Mucosa of rectum (tissue), 2 donors: ENCODE measurements around the gene MRRF.

ENCODE experiments used
- H3K27ac ChIP-seq, 2 donors: one replicate each; pipeline ENCODE4 v1.7.0; 2013; ENCODE audit warnings: inconsistent platforms in 2 of 2, low read depth in 2 of 2, low read length in 2 of 2
- H3K27me3 ChIP-seq, 2 donors: one replicate each; pipeline ENCODE4 v1.7.0; 2013; ENCODE audit warnings: low read length in 2 of 2; ENCODE audit not compliant: control insufficient read depth in 2 of 2, insufficient read depth in 2 of 2
- H3K36me3 ChIP-seq, 2 donors: one replicate each; pipeline ENCODE4 v1.7.0; 2013; ENCODE audit warnings: low read length in 2 of 2; ENCODE audit not compliant: control insufficient read depth in 2 of 2, insufficient read depth in 2 of 2
- H3K4me1 ChIP-seq, 2 donors: one replicate each; pipeline ENCODE4 v1.7.0; 2013; ENCODE audit warnings: low read length in 2 of 2, mild to moderate bottlenecking in 1 of 2; ENCODE audit not compliant: control insufficient read depth in 2 of 2, insufficient read depth in 2 of 2
- H3K4me3 ChIP-seq, 2 donors: one replicate each; pipeline ENCODE4 v1.7.0; 2013; ENCODE audit warnings: low read length in 2 of 2
- H3K9ac ChIP-seq, 2 donors: one replicate each; pipeline ENCODE4 v1.7.0; 2013; ENCODE audit warnings: low read length in 2 of 2, low read depth in 1 of 2, mild to moderate bottlenecking in 1 of 2
- H3K9me3 ChIP-seq, 2 donors: one replicate each; pipeline ENCODE4 v1.7.0; 2013; ENCODE audit warnings: low read length in 2 of 2; ENCODE audit not compliant: control insufficient read depth in 2 of 2
- donor health status: healthy.
- donor health status: Normal muscosa, but diverticular disease.

MRRF gene

DNA sequence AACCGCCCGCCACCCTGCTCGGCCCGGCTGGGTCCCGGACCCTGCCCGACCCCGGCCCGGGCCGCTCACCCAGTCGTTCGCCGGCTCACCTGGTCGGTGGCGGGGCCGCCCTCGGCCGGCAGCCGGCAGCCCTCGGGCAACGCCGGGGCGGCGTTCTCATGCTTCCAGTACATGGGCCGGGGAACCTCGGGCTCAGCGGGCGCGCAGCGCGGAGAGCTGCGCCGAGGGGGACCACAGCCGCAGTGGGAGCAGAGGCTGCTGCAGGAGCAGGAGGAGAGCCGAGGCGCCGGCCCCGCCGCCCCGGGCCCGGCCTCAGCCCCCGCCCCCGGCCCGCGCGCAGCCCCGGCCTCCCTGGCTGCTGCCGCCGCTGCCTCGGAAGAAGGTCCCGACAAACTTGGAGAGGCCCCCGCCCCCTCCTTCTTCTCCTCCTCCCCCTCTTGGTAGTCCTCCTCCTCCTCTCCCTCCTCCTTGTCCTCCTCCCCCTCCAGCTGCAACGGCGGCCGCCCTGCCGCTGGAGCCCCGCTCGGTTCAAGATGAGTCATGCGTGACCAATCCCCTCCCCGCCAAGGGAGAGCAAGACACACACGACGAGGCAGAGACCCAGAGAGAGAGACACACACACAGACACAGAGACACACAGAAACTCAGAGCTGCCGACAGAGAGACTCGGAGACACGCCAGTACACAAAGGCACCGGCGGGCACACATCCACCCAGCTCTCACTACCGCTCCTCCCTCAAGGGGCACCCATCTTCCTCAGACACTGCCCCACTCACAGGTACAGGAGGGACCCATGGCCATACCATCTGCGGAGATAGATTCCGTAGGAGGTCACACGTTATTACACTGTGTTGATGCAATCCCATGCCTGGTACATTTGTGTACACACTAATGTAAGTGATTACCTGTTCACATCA is 35.9 kb upstream of the MRRF start, which contains the start of gene LHX6:
Gene LHX6 (minus strand): TSS at position 390 of the 917 bp plus-strand sequence. CDS start 217 bp downstream, at position 173.
- no peak within 1 kb of the TSS for H3K27ac ChIP-seq
- peaks cover 59 to 71% of the 10 kb centered on the region in 2 donors for H3K27me3 ChIP-seq
- H3K36me3 ChIP-seq, result no peaks in the 10 kb centered on the region
- no peak within 1 kb of the TSS for H3K9ac ChIP-seq
- peak within 1 kb of the TSS; percentile 31 to 43 for H3K4me3 ChIP-seq
- H3K9me3 ChIP-seq, result no peaks in the 10 kb centered on the region
- H3K4me1 ChIP-seq, result peaks cover 0 to 2% of the 10 kb centered on the region in 2 donors

DNA sequence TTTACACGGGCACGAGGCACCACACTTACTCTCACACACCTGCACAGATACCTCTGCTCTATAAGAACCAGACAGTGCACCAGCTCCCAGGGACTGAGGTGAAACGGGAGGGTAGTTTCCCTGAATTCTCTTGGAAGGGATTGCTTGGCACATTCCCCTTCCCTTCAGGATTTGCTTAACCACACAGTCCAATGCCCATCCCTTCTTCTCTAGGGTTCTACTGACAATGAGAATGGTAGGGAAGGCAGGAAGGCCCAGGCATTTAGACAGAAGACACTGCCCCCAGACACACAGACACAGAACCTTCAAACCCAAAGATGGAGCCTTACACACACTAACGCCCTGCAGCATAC is 35.2 kb upstream of the MRRF start:
- H3K4me3 ChIP-seq, result no peak overlapping the region
- peaks cover 54 to 67% of the 10 kb centered on the region in 2 donors for H3K27me3 ChIP-seq
- H3K36me3 ChIP-seq, result no peaks in the 10 kb centered on the region
- no peak overlapping the region for H3K27ac ChIP-seq
- H3K4me1 ChIP-seq, result peaks cover 0 to 2% of the 10 kb centered on the region in 2 donors
- no peak overlapping the region for H3K9ac ChIP-seq
- no peaks in the 10 kb centered on the region for H3K9me3 ChIP-seq

DNA sequence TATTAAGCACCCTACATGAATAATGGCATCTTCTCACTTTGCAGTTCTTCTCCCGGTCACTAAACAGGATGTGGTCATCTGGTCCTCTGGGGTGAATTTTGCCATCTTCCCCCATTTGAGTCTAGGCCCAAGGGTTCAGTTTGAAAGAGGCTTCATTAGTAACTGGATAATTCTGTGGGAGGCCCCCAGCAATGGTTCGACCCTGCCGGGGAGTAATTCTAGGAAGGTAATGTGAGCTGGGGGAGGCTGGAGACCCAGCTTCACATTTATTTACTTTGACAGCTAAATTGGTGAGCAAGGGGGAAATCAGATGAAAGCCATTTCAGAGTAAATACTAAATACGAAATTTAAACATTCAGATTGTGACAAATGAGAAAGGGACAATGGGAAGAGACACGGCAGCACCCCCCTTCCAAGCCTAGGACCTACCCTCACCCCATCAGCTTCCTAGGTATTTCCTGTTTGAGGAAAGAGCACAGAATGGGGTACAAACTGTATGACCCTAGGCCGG is 31.8 kb upstream of the MRRF start:
- Histone ChIP-seq H3K9ac (no peak overlapping the region), H3K27ac (no peak overlapping the region), H3K27me3 (peaks cover 26 to 39% of the 10 kb centered on the region in 2 donors), H3K36me3 (no peaks in the 10 kb centered on the region), H3K9me3 (no peaks in the 10 kb centered on the region), H3K4me3 (no peak overlapping the region), H3K4me1 (peaks cover 0 to 2% of the 10 kb centered on the region in 2 donors)

DNA sequence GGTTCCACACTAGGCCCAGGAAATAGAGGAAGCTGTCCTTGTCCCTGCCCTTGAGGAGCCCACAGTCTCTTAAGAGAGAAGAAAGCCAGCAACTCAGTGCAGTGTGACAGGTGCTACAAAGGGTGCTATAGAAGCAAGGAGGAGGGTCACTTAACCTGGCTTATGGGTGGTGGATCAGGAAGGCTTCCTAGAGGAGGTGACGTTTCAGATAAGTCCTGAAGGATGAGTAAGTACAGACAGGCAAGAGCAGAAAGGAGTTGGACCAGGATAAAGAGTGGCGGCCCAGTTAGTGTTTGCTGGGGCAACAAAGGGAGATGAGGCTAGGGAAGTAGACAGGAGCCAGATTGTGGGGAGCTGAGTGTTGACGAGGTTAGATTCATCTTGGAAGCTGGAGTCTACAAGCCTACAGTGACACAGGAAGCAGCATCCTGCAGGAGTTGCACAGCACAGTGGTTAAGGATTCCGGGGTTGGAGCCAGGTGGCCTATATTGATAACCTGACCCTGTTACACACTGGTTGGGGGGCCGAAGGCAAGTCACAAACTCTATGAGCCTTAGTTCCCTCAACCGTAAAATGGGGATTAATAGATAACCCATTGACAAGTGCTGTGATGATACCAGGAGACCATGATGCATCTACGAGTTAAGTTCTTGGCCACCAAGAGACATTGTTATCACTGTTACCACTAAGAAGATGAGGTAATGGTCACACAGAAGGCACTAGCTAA is 30.5 kb upstream of the MRRF start:
- no peaks in the 10 kb centered on the region for H3K9me3 ChIP-seq

DNA sequence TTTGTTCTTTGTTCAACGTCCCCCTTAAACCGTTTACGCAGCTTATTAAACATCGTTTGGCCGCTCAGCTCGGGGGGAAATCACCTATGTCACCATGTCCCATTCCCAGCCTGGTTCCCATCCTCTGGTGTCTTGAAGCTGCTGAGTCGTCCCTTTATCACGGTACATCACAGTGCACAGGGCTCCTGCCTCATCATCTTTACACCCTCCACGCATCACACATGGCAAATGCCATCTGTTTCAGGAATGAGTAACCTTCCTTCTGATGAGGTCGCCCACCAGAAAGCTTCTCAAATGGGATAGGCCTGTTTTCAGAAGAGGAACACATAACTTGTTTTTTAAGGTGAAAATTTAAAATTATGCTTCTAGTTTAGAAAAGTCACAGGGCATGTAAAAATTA is 28.0 kb upstream of the MRRF start:
- Histone ChIP-seq H3K27me3 (peaks cover 0 to 4% of the 10 kb centered on the region in 2 donors), H3K9me3 (no peaks in the 10 kb centered on the region), H3K27ac (no peak overlapping the region), H3K4me1 (no peaks in the 10 kb centered on the region), H3K9ac (no peak overlapping the region), H3K36me3 (peaks cover 13 to 15% of the 10 kb centered on the region in 2 donors), H3K4me3 (no peak overlapping the region)

More for the DNA sequence above, 30.5 kb upstream of the MRRF start:
- peaks cover 23 to 29% of the 10 kb centered on the region in 2 donors for H3K27me3 ChIP-seq
- H3K4me3 ChIP-seq, result no peak overlapping the region
- H3K9ac ChIP-seq, result no peak overlapping the region
- no peaks in the 10 kb centered on the region for H3K4me1 ChIP-seq
- no peak overlapping the region for H3K27ac ChIP-seq
- no peaks in the 10 kb centered on the region for H3K36me3 ChIP-seq

DNA sequence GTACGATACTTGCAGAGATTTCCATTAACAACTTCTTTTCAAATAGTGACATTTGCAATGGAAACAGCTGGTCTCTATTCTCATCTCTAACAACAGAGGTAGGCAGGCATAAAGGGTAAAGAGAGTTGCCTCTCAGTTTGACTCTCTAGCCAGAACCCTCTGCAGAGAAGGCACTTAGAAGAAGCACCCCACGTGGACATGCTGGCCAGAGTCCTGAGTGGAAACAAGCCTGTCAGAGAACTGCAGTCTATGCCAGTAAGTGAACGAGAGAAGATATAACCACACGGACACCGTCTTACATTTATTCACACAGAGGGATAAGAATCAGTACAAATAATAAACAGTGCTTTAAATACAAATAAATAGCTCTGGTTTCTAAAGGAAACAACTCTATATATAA is 25.0 kb upstream of the MRRF start:
- H3K4me1 ChIP-seq, result no peaks in the 10 kb centered on the region
- no peak overlapping the region for H3K4me3 ChIP-seq
- H3K9me3 ChIP-seq, result no peaks in the 10 kb centered on the region
- H3K27me3 ChIP-seq, result no peaks in the 10 kb centered on the region
- no peak overlapping the region for H3K9ac ChIP-seq
- peaks cover 36 to 39% of the 10 kb centered on the region in 2 donors for H3K36me3 ChIP-seq
- no peak overlapping the region for H3K27ac ChIP-seq

DNA sequence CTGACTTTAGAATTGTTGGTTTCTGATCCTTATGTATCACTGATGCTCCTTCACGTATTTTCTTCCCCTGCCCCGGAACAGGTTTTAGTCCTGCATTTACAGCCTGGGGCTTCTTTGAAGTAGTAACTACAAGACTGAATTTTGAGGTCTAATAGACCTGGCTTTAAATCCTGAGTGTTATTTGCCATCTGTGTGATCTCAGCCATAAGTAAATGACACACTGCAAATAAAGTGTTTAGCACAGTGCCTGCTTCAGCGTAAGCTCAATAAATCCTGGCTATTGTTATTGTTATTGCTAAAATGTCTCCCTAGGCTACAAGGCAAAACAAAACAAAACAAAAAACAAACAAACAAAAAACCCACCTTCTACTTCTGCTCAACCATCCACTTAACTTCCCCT is 20.3 kb upstream of the MRRF start:
- H3K9ac ChIP-seq, result no peak overlapping the region
- H3K4me1 ChIP-seq, result no peaks in the 10 kb centered on the region
- no peak overlapping the region for H3K27ac ChIP-seq
- H3K27me3 ChIP-seq, result no peaks in the 10 kb centered on the region
- H3K4me3 ChIP-seq, result no peak overlapping the region
- H3K9me3 ChIP-seq, result no peaks in the 10 kb centered on the region
- H3K36me3 ChIP-seq, result peaks cover 57 to 58% of the 10 kb centered on the region in 2 donors

DNA sequence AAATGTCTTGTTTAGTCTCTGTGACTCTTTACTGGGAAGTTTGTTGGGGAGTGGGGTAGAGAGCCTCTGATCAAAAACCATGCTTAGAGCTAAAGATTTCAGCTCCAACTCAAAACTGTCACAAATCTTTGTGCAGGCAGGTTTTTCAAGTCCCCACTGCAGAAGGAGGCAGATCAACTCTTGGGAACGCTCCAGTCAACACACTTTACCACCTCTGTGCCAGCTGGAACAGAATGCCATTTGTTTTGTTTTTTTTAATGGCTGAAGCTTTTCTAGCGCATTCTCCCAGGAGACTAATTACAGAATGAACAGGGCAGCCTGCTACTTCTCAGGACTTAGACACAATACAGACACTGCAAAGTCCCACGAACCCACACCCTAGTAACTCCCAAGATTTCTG is 18.0 kb upstream of the MRRF start:
- no peaks in the 10 kb centered on the region for H3K4me1 ChIP-seq
- H3K27ac ChIP-seq, result no peak overlapping the region
- H3K4me3 ChIP-seq, result no peak overlapping the region
- H3K9me3 ChIP-seq, result no peaks in the 10 kb centered on the region
- H3K36me3 ChIP-seq, result peaks cover 53 to 57% of the 10 kb centered on the region in 2 donors
- H3K27me3 ChIP-seq, result no peaks in the 10 kb centered on the region
- H3K9ac ChIP-seq, result no peak overlapping the region

DNA sequence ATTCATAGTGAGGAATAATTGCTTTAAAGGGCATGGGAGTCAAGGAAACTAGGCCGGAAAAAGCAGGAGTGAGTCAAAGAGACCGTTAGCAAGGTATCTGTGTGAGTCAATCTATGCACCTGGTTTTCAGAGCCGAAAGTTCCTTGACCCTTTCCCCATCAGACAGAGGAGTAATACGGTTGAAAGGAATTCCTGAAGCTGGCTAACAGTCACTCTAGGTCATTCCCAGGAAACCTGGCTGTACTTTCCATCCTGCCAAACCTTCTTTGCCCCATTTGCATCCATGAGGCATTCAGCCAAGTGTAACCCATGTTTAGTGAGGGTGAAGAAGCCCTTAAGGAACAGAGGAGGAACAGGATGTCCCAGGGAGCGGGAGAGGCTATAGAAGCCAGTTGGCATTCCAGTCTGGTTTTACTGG is 16.2 kb upstream of the MRRF start:
- Histone ChIP-seq H3K4me3 (no peak overlapping the region), H3K9ac (no peak overlapping the region), H3K9me3 (no peaks in the 10 kb centered on the region), H3K4me1 (no peaks in the 10 kb centered on the region), H3K36me3 (peaks cover 47 to 50% of the 10 kb centered on the region in 2 donors), H3K27me3 (no peaks in the 10 kb centered on the region), H3K27ac (no peak overlapping the region)

DNA sequence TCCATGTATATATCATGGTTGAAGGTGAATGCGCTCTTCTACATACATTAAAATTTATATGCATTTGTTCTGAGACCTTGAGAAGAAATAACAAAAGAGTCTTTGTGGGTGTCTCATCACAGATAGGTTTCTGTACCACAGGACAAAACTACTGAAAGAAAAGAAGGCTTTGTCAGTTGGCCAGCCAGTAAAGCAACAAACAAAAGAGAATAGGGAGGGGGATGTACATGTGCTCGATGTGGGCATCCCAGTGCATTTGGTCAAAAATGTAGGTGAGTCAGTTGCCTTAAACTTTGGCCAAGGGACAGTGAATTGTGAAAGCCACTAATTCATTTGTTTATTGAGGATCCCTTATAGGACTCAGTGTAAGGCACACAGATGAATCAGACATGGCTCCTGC is 13.3 kb upstream of the MRRF start:
- Histone ChIP-seq H3K27ac (no peak overlapping the region), H3K4me1 (no peaks in the 10 kb centered on the region), H3K27me3 (no peaks in the 10 kb centered on the region), H3K36me3 (peaks cover 40 to 47% of the 10 kb centered on the region in 2 donors), H3K9ac (no peak overlapping the region), H3K9me3 (no peaks in the 10 kb centered on the region), H3K4me3 (no peak overlapping the region)
